GM12878 (cell line): Measurements from ENCODE around the gene IFI30. TPM values are rescaled to one million over a fixed set of nuclear protein-coding genes. Genes with fewer than 3 reads are reported as not detected.
A peak's percentile ranks its signal among the peaks of the same experiment; 100 is the strongest.

Source experiments
- BRCA1 ChIP-seq: IDR thresholded peaks from 2 replicates; pipeline ENCODE4 v1.6.1; 2011; ENCODE audit warnings: low read depth, low read length, improper control_type of control experiment
- EP300 ChIP-seq, 2 experiments: fragments of 150-350 bp in 1 of 2; IDR thresholded peaks; 2 replicates each; pipeline ENCODE4 v1.6.1; 2011 to 2012; ENCODE audit warnings: low read depth in 2 of 2, low read length in 2 of 2, borderline replicate concordance in 1 of 2, improper control_type of control experiment in 1 of 2, inconsistent platforms in 1 of 2; ENCODE audit not compliant: control insufficient read depth in 1 of 2
- ETV6 ChIP-seq, 2 experiments: fragments of 450-650 bp in 1 of 2; IDR thresholded peaks in 1 of 2; conservative IDR thresholded peaks in 1 of 2; 2 replicates each; pipeline ENCODE4 v1.6.1; 2014; ENCODE audit warnings: antibody characterized with exemption in 1 of 2, borderline replicate concordance in 1 of 2, low read depth in 1 of 2, mild to moderate bottlenecking in 1 of 2, moderate library complexity in 1 of 2
- FOXK2 ChIP-seq: fragments of 450-650 bp; IDR thresholded peaks from 2 replicates; pipeline ENCODE4 v1.6.1; 2017; ENCODE audit warnings: mild to moderate bottlenecking, moderate library complexity
- HCFC1 ChIP-seq: fragments of 150-350 bp; IDR thresholded peaks from 2 replicates; pipeline ENCODE4 v1.6.1; 2014; ENCODE audit warnings: low read length
- NFXL1 ChIP-seq: fragments of 450-650 bp; IDR thresholded peaks from 2 replicates; pipeline ENCODE4 v1.6.1; 2017; ENCODE audit warnings: antibody characterized with exemption, mild to moderate bottlenecking, borderline replicate concordance
- NR2F1 ChIP-seq: fragments of 450-650 bp; conservative IDR thresholded peaks from 2 replicates; pipeline ENCODE4 v1.6.1; 2017; ENCODE audit warnings: mild to moderate bottlenecking
- PAX5 ChIP-seq: IDR thresholded peaks from 2 replicates; pipeline ENCODE4 v1.6.1; 2011; ENCODE audit warnings: low read depth, low read length, borderline replicate concordance
- PAX8 ChIP-seq: fragments of 450-650 bp; IDR thresholded peaks from 2 replicates; pipeline ENCODE4 v1.6.1; 2017; ENCODE audit warnings: mild to moderate bottlenecking, moderate library complexity
- PKNOX1 ChIP-seq: fragments of 450-650 bp; IDR thresholded peaks from 2 replicates; pipeline ENCODE4 v1.6.1; 2016; ENCODE audit warnings: mild to moderate bottlenecking
- RAD21 ChIP-seq: IDR thresholded peaks from 2 replicates; pipeline ENCODE4 v1.6.1; 2011; ENCODE audit warnings: mild to moderate bottlenecking, low read depth, low read length, moderate library complexity; ENCODE audit not compliant: insufficient read depth
- RELA ChIP-seq: fragments of 450-650 bp; IDR thresholded peaks from 2 replicates; pipeline ENCODE4 v1.8.0; 2014; ENCODE audit warnings: borderline replicate concordance; ENCODE audit not compliant: partially characterized antibody
- SMC3 ChIP-seq: IDR thresholded peaks from 2 replicates; pipeline ENCODE4 v1.6.1; 2011; ENCODE audit warnings: low read length, improper control_type of control experiment, borderline replicate concordance
- SREBF1 ChIP-seq: IDR thresholded peaks from 2 replicates; pipeline ENCODE4 v1.6.1; 2012; ENCODE audit warnings: mild to moderate bottlenecking, low read length
- SUPT20H ChIP-seq: IDR thresholded peaks from 2 replicates; pipeline ENCODE4 v1.6.1; 2011; ENCODE audit warnings: low read depth, mild to moderate bottlenecking, low read length, moderate library complexity, borderline replicate concordance; ENCODE audit not compliant: control insufficient read depth
- WRNIP1 ChIP-seq: IDR thresholded peaks from 2 replicates; pipeline ENCODE4 v1.6.1; 2011; ENCODE audit warnings: low read depth, low read length, improper control_type of control experiment, borderline replicate concordance
- ZNF217 ChIP-seq: fragments of 450-650 bp; IDR thresholded peaks from 2 replicates; pipeline ENCODE4 v1.6.1; 2017; ENCODE audit warnings: antibody characterized with exemption, mild to moderate bottlenecking
- polyA plus RNA-seq, 11 experiments: library from polyadenylated mRNA; depleted of rRNA in 4 of 11; unstranded in 6 of 11; stranded (reverse) in 5 of 11; fragments of >200 nt; fragmentation: Nextera tagmentation in 4 of 11; fragmentation: Illumina TruSeq in 1 of 11; extraction: Ambion mirVana in 4 of 11; extraction: Trizol in 1 of 11; gene quantifications; 1 replicate in 1 of 11; 2 replicates in 10 of 11; pipeline versions ENCODE4 v1.2.1 to v1.2.3, GENCODE V29; 2011 to 2016; ENCODE audit warnings: inconsistent platforms in 2 of 11, missing spikeins in 2 of 11, low read depth in 1 of 11
- total RNA-seq, 4 experiments: library from RNA; depleted of rRNA in 3 of 4; stranded (reverse); fragments of >200 nt in 3 of 4; fragmentation: Illumina TruSeq in 1 of 4; extraction: Trizol in 1 of 4; gene quantifications; 2 replicates each; pipeline versions ENCODE4 v1.2.1 to v1.2.3, GENCODE V29; 2013 to 2021
- TF ChIP-seq, protein P1 (sequence below): fragments of 450-650 bp; IDR thresholded peaks from 2 replicates; pipeline ENCODE4 v1.6.1; 2017; ENCODE audit warnings: mild to moderate bottlenecking, moderate library complexity
- TF ChIP-seq, protein P2 (sequence below): fragments of 150-350 bp; IDR thresholded peaks from 2 replicates; pipeline ENCODE4 v1.6.1; 2016; ENCODE audit warnings: low read depth, low read length
- TF ChIP-seq, protein P3 (sequence below): IDR thresholded peaks from 2 replicates; pipeline ENCODE4 v1.6.1; 2011; ENCODE audit warnings: borderline replicate concordance, low read depth, mild to moderate bottlenecking, moderate library complexity, mixed read lengths, low read length; ENCODE audit not compliant: insufficient read depth; ENCODE audit errors: extremely low read length

Gene IFI30
- total and polyA plus RNA-seq, 10 of the 15 experiments (the other 5 are each of a cell fraction or from before 2014, with no cell fraction given): 221 to 1,112 (median 451) TPM

- no peak for TF ChIP-seq WRNIP1
- TF ChIP-seq PAX5: 0 out of 2 replicates have a peak, but pooled peaks have one; percentile 15
- TF ChIP-seq, protein P1, sequence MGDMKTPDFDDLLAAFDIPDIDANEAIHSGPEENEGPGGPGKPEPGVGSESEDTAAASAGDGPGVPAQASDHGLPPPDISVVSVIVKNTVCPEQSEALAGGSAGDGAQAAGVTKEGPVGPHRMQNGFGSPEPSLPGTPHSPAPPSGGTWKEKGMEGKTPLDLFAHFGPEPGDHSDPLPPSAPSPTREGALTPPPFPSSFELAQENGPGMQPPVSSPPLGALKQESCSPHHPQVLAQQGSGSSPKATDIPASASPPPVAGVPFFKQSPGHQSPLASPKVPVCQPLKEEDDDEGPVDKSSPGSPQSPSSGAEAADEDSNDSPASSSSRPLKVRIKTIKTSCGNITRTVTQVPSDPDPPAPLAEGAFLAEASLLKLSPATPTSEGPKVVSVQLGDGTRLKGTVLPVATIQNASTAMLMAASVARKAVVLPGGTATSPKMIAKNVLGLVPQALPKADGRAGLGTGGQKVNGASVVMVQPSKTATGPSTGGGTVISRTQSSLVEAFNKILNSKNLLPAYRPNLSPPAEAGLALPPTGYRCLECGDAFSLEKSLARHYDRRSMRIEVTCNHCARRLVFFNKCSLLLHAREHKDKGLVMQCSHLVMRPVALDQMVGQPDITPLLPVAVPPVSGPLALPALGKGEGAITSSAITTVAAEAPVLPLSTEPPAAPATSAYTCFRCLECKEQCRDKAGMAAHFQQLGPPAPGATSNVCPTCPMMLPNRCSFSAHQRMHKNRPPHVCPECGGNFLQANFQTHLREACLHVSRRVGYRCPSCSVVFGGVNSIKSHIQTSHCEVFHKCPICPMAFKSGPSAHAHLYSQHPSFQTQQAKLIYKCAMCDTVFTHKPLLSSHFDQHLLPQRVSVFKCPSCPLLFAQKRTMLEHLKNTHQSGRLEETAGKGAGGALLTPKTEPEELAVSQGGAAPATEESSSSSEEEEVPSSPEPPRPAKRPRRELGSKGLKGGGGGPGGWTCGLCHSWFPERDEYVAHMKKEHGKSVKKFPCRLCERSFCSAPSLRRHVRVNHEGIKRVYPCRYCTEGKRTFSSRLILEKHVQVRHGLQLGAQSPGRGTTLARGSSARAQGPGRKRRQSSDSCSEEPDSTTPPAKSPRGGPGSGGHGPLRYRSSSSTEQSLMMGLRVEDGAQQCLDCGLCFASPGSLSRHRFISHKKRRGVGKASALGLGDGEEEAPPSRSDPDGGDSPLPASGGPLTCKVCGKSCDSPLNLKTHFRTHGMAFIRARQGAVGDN: peak; percentile 67
- TF ChIP-seq PKNOX1: peak; percentile 12; the same call in 1 of the 2 replicates
- no peak for TF ChIP-seq PAX8
- TF ChIP-seq NR2F1: peak; percentile 55; the same call in 1 of the 2 replicates
- TF ChIP-seq SREBF1: no peak
- peak; percentile 74 for TF ChIP-seq BRCA1
- TF ChIP-seq HCFC1: peak; percentile 15; the same call in 1 of the 2 replicates
- TF ChIP-seq RELA: peak; percentile 29
- TF ChIP-seq NFXL1: no peak
- TF ChIP-seq SMC3: no peak
- 0 out of 4 replicates have a peak, but pooled peaks of 1 of the 2 experiments have one; percentile 2 for TF ChIP-seq EP300 (IDR thresholded peaks at IDR 0.05; ENCODE audit: borderline replicate concordance in 1 of 2, control insufficient read depth in 1 of 2, low read depth in 2 of 2, low read length in 2 of 2)
- TF ChIP-seq ETV6 (conservative IDR thresholded peaks at IDR 0.05 in 1 of 2, IDR thresholded peaks at IDR 0.05 in 1 of 2; ENCODE audit: borderline replicate concordance in 1 of 2, low read depth in 1 of 2): no peak
- TF ChIP-seq, protein P2, sequence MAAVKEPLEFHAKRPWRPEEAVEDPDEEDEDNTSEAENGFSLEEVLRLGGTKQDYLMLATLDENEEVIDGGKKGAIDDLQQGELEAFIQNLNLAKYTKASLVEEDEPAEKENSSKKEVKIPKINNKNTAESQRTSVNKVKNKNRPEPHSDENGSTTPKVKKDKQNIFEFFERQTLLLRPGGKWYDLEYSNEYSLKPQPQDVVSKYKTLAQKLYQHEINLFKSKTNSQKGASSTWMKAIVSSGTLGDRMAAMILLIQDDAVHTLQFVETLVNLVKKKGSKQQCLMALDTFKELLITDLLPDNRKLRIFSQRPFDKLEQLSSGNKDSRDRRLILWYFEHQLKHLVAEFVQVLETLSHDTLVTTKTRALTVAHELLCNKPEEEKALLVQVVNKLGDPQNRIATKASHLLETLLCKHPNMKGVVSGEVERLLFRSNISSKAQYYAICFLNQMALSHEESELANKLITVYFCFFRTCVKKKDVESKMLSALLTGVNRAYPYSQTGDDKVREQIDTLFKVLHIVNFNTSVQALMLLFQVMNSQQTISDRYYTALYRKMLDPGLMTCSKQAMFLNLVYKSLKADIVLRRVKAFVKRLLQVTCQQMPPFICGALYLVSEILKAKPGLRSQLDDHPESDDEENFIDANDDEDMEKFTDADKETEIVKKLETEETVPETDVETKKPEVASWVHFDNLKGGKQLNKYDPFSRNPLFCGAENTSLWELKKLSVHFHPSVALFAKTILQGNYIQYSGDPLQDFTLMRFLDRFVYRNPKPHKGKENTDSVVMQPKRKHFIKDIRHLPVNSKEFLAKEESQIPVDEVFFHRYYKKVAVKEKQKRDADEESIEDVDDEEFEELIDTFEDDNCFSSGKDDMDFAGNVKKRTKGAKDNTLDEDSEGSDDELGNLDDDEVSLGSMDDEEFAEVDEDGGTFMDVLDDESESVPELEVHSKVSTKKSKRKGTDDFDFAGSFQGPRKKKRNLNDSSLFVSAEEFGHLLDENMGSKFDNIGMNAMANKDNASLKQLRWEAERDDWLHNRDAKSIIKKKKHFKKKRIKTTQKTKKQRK: no peak
- TF ChIP-seq ZNF217: peak; percentile 83
- TF ChIP-seq SUPT20H: no peak
- TF ChIP-seq, protein P3, sequence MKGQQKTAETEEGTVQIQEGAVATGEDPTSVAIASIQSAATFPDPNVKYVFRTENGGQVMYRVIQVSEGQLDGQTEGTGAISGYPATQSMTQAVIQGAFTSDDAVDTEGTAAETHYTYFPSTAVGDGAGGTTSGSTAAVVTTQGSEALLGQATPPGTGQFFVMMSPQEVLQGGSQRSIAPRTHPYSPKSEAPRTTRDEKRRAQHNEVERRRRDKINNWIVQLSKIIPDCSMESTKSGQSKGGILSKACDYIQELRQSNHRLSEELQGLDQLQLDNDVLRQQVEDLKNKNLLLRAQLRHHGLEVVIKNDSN: no peak
- no peak for TF ChIP-seq RAD21
- no peak for TF ChIP-seq FOXK2
Measured at GRCh38 chr19:18152817-18153555, 20.6 kb upstream of the IFI30 start, which contains the start of gene PIK3R2 (continued).
